GM21825 (cell line): ENCODE data around the gene PCCA.

Experiments
- ATAC-seq: cut with Tn5 transposase; IDR thresholded peaks from one replicate; pipeline ENCODE4 v1.9.1; 2021; ENCODE audit warnings: mild to moderate bottlenecking, moderate library complexity; ENCODE audit not compliant: unreplicated experiment

PCCA gene

DNA sequence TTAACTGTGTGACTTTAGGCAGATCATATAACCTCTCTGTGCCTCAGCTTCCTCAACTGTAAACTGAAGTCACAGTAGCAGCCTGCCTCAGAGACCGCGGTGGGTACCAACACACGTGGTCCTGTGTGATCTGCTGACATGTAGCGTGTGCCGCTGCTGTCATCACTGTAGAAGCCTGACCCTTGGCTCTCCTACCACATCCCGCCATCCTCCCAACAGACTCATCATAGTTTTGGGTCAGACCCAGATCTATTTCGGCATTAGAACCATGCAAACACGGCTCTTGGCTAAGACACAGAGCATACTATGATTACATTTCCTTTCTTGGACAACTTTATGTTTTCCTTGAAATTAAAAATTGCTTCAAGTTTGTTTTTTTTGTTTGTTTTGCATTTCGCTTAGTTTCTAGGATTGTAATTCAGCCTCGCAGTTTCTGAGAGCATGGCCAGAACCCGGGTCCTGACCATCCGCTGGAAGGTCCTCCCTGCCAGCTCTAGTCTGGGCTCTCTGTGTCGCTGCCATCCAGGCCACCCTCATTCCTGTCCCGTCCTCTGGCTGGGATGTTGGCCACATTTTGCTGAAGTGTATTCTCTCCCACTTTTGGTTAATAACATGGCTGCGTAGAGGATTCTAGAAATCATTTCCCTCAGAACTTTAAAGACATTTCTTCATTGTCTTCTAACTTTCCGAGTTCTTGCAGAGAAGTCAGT, 446.7 kb downstream of the PCCA start:
- ATAC-seq = no peak

DNA sequence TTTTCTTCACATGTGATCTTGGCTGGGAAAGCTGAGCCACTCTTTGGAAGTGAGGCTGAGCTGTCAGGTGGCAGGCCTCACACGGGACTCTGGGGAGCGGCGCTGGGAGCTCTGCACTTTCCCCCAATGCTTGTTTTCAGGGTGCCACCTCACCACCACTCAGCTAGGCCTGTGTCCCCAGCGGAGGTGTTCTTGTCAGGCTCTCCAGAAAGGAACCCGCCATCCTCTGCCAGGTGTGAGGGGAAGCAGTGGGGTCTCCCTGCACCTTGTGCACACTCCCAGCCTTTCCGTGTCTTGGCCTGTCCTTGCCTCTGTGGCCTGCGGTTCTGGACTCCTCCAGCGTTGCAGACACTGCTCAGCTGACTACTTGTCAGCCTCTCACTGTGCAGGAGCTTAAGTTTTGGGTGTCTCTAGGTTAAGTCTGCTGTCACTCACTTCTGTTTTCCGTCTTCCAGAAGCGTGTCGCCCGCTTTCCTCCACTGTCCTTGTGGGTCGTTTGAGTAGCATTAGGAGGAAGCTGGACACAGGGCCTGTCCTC, 447.8 kb downstream of the PCCA start:
- no peak for ATAC-seq

DNA sequence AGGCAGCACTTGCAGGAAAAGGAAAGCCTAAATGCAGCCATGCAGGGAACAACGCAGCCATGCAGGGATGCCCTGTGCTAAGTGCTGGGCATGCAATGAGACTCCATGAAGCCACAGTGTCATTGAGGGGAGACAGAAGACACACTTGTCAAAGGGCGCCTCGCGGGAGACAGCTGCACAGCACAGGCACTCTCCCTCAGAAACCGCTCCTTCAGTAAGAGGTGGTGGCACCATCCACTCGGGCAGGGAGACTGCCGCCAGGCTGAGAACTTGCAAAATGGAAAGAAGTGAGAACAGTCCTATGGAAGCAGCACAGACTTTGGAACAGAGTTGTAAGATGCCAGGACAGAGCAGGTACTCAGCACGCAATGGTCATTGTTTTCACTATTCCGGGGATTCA, 448.6 kb downstream of the PCCA start:
- ATAC-seq = no peak

DNA sequence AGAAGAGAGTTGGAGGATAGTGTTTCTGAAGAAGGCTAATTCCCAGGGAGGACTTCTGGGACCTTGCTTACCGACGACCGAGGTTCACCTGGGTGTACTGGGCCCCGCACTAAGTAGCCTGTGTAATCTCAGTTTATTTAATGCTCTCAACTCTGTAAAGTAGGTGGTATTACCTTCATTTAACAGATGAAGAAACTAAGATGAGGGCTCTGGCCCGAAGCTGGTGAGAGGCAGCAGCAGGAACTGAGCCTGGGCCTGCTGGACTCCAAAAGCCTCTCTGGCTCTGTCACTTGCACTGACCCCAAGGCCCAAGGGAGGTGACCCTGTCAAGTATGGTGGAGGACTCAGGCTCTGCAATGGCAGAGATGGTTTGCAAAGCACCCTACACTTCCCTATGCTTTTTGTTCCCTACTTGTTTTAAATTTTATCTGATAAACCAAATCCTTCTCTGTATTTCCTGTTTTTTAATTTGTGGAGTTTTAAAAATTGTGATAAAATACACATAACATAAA, 449.1 kb downstream of the PCCA start:
- no peak for ATAC-seq

DNA sequence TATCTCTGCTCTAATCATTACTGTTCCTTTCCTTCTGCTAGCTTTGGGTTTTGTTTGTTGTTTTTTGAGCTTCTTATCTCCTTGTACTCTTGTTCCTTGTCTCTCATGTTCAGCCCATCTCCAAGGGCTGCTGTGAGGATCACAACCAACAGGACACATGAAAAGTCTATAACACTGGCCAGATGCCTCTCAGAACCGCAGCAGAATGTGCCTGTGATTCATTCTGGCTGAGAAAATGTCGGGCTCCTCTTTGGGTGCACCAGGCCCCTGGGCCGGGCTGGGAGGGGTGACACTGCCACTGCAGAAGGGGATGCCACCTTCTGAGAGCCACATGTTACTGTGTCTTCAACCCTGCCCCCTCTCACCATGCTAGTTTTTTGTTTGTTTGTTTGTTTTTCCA, 451.7 kb downstream of the PCCA start:
- no peak for ATAC-seq

DNA sequence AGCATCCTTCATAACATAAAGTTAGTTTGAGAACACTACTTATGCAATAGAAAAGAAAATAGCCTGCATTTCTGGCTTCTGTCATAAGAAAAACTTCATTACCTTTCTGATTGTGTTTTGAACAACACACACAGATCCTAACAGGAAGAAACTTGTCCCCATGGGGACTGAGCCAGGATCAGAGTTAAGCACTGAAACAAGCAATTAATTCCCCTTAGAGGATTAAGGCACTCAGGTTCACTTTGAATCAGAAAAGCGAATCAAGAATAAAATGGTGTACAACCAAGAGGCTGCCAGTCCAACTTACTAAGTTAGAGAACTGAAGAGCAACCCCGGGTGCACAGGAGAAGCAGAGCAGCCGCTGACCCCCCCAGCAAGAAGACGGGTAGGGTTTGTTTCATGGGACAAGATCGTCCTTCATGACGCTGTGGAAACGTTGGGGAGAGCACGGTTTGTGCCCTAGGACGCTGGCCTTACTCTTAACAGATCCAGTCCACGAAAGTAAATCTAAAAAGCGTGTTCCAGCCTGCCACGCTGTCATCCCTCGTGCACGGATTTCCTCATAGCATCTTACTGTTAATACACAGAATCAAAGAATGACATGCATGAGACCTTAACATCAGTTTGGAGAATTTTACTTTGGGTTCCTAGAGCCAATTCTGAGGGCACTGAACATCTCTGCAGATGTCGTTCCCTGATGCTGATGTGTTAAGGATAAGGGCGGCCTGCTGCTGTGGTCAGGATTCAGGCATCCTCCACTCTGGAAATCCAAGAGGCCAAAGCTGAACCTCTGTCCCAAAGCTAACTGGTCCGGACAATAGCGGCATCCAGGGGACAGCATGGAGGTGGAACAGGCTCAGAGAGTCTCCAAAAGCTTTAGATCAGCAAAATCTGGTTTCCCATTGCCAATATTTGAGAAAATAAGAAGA, 453.3 kb downstream of the PCCA start:
- no peak for ATAC-seq

DNA sequence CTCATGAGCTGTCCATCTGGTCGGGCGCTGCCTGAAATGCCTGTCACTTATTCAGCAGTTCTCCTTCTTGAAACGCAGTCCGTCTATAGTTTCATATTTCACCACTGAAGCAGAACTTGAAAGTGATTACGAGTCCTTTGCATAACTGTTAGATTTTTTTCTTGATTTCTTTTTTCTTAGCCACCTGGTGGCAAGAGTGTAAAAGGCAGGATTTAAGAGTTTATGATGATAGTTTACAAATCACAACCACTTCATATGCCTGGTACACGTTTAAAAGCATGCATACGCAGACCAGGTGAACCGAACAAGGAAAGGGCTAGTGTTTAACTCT, 453.9 kb downstream of the PCCA start:
- ATAC-seq = peak; percentile 83

DNA sequence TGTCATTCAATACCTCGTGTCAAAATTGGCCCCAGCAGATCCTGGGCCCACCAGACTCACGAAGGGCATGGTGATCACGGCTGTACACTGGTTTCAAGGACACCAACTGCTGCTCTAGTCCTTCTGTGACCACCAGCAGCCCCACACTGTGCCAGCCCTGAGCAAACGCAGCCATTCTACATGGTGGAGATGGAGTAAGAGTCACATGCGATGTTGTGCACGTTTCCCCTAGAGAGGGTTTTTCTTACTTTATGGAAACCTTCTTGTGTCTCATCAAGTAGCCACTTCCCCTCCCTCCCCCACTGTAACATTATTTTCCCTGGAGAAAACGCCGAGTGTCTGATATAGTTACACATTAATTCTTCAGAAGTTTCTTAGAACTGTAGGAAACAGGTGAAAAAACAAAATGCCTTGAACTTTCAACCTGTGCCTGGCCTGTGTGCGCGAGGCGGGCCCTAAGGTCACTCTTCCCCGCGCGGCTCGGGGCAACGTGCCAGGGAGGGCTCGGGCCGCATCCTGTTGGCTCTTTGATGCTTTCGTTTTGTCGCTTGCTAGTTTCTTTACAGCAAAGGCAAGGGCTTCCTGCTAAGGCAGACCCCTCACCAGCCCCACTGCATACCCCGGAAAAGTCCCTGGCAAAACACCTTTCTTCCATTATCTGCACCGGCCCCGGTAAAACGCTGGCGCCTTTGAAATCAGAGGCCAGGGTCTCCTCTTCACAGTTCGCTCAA, 455.1 kb downstream of the PCCA start:
- ATAC-seq = no peak

DNA sequence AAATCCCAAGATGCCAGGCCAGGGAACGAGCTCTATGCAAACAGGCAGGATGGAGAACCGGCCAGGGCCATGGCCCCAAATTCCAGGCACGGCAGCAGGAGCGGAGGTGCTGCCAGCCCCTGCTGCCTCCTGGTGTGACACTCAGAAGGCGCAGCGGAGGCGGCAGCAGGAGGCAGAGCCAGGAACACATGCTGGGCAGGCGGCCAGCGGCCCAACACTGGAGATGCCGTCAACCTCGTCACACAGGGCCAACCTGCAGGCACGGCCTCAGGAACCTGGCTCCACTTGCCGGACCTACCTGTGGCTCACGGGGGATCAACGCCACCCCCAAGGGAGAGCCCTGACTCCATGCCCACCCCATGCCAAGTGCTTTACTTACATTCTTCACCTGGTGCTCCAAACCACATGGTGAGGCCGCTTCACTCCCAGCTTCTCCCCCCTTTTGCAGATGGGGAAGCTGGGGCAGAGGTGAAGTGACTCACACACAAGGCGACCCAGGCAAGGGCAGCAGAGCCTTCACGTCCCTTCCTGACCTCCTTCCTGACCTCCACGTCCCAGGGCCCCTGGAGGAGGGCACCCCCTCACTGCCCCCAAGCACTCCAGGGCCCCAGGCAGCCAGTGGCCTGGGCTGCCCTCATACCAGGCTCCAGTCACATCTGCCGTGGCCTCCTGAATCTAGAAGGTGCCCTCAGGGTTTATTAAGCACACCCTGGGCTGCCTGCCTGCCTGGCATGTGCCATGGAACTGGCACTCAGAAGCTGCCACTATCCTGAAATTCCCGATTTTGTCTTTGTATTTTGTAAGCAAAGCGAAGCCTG, 456.2 kb downstream of the PCCA start:
- ATAC-seq = no peak

DNA sequence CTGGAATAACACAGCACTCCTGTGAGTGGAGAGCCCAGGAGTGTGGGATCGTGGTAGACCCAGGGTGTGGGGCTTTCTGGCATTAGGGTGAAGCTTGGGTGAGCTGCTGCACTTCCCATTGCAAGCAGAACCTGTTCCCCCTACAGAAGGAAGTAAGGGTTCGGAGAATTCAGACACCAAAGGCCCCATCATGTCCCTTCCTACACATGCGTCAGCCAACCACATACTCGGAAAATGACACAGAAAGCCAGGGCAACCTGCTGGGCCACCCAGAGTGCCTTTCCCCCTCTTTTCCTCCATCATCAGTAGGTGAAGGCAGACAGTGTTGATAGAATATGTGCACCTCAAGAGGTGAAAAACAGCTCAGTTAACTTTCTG, 456.8 kb downstream of the PCCA start:
- no peak for ATAC-seq

DNA sequence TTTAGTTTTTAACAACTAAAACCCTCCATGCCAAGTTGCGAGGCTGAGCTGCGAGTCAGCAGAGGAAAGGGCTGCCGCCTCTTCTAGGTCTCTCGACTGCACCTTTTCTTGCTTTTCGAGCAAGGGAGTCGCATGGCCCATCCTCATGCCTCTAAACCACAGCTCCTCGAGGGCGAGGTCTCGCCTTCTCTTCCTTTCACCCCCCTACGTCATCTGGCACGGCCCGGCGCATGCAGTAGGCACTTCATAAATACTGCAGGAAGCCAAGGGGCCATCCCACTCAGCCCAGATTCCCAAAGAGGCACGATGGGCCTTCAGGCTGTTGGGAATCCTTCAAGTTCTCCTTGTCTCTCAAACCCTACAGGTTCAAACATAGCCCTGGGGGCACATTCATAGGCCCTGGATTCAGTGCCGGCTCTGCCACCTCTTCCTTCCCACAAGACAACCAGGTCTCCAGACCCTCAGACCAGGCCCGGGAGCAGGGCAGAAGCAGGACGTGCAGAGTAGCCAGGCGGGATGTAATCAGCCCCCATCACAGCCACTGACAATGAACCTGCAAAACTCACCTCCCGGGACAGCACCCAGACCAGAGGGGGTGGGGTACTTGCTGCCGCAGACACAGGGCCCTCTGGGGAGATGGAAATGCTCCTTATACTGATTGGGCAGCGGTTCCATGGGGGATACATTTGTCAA, 458.0 kb downstream of the PCCA start:
- ATAC-seq = no peak

DNA sequence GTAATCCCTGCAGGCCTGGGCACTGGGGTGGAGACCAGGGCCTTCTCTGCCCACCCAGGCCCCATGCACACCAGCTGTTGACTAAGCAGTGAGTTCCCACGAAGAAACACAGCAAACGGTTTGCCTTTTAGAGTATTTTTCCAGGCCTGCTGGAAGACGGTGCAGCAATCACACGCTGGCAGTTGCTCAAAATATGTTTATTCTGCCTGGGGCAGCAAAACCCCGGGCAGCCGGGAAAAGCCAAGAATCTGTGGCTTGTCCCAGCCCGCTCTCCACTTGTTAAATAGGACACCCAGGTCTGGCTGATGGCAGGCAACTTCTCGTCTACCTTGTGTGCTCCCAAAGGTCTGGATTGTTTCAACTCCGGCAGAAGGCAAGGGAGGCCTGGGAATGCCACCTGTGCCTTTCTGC, 458.9 kb downstream of the PCCA start:
- no peak for ATAC-seq

DNA sequence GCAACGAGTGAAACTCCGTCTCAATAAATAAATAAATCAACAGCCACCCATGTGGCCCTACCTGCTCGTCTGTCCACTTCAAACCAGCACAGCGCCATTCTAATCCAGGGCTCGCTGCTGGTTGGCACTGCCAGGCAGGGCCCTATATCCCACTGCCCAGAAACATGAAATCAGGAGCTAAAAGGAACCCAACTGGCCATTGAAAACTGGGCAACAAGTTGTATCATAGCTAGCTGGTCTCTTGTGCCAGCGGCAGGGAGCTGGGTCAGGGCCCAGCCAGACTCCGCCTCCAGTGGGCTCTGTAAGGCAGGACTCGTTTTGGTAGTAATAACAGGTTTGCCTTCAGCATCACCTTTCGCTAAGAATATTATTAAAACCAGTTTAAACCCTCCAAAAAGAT, 460.4 kb downstream of the PCCA start:
- no peak for ATAC-seq

DNA sequence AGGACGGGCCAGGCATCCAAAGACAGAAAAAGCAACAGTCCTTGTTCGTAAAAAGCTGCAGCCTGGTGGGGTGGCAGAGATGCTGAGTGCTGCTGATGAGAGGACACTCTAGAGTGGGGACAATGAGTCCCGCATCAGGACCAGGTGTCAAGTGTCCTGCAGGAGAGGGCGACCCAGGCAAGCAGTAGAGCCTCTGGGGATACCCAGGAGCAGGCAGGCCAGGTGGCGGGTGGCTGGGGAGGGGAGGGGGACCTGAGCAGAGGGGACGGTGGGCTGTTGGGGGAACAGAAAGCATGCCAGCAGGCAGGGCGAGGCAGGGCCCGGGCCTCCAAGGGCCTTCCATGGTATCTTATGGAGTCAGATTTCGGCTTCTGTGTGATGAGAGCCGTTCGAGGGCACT, 463.9 kb downstream of the PCCA start:
- ATAC-seq = no peak

DNA sequence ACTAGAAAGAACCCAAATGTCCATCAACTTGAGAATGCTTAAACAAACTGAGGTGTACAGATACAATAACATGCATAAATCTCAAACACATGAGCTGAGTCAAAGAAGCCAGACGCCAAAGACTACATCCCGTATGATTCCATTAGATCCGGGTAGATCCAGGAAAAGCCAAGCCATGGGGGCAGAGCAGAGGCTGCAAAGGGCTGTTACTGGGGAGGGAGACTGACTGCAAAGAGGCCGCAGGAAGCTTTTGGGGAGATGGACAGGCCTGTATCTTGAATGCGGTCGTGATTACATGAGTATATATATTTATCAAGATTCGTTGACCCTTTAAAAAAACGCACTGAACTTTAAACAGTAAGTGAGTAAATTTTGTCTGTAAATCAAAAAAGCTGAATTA, 471.0 kb downstream of the PCCA start:
- no peak for ATAC-seq

DNA sequence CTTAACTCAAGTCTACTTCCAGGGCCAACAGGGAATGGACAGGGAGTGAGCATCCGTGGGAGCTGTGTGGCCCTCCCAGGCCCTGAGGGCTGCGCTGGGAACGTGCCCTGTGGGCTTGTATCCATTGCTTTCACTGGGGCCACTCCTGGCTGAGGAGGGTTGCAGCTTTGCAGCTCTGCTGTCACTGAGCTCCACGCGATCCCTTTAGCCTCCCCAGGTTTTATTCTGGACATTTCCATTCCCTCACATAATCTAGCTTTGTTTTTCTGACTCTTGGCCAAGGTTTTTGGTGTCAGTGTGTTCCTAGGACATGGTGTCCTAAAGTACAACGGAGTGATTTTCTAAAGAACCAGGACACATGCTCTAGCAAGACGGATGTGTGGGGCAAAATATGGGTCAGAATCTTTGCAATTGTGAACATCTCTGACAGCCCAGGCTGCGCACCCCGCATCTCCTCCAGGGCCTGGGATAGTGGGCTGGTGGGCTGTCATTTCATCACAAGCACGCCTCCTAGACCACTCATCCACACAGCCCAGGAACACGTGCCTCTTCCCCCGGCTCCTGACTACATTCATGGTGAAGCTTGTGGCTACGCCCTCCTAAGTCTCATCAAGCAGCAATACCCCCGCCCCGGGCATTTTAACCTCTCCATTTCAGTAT, 471.7 kb downstream of the PCCA start:
- no peak for ATAC-seq

DNA sequence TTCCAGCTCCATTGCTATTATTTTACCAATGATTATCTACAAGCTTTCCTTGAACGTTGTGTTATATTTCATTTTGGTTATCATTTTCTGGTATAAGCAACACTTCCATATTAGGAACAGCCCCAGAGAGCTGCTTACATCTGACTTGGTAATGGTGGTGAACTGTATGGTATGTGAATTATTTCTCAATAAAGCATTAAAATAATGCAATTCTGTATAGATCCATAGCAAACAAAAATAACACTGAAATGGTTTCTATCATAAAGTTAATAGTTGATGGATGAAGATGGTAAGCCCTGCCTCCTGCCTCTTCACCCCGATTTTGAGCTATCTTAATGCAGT, 472.2 kb downstream of the PCCA start:
- ATAC-seq = no peak

DNA sequence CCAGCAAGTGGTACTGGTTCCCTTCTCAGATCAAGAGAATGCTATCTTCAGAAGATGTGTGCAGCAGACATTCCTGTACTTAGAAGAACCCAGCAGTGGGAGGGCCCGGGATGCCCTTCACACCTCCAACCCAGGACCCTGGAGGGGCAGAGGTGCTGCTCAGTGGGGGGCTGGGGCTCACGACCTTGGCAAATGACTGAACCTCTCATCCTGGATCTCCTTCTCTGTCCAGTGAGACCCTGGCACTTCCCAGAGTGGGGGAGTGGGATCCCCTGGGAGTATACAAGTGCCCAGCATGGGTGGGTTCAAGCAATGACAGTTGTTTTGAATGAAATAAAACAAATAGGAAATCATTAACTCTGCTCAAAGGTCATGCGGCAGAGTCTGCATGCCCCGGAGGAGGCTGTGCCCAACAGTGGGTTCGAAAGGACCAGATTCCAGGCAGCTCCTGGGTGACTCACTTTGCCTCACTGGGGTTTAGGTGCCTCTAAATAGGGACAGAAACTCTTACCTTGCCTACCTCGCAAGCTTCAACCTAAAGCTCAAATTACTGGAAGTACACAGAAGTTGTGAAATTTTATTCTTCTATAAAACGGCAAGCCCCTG, 472.8 kb downstream of the PCCA start:
- ATAC-seq = no peak

DNA sequence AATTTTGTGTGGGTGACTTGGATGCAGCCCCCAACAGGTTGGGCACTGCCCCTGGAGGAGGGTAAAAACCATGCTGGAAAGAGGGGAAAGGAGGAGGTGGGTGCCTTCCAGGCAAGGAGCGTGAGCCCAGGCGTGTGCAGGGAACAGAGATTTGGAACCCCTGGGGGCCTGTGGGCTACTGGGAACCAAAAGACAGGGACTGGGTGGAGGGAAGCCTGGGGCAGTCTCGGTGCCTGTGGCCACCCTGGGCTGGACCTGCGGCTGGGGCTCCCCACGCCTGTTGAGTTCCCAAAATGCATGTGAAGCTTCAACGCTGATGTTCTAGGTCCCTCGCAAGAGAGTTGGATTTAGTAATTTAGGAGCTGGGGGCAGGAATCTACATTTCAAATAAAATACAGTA, 474.9 kb downstream of the PCCA start:
- no peak for ATAC-seq
